H7 (cell line): ENCODE data around the gene RUBCNL. TPM values are rescaled to one million over a fixed set of nuclear protein-coding genes. Genes with fewer than 3 reads are reported as not detected.

Experiments
- DNase-seq: peaks from one replicate; pipeline ENCODE4 v3.0.0; 2012
- H3K27me3 ChIP-seq: 2 replicates; pipeline ENCODE4 v1.6.0; 2011; ENCODE audit warnings: mild to moderate bottlenecking, low read length; ENCODE audit not compliant: control insufficient read depth, insufficient read depth
- H3K36me3 ChIP-seq: replicated peaks from 2 replicates; pipeline ENCODE4 v1.5.1; 2011; ENCODE audit warnings: low read length; ENCODE audit not compliant: control insufficient read depth, insufficient read depth
- H3K4me3 ChIP-seq: 2 replicates; pipeline ENCODE4 v1.5.1; 2011; ENCODE audit warnings: low read depth, mild to moderate bottlenecking, control low read depth, low read length, moderate library complexity; ENCODE audit not compliant: insufficient read depth
- total RNA-seq: library from RNA; depleted of rRNA; stranded (reverse); fragments of >200 nt; shearing (Covaris generic); gene quantifications from 2 replicates; pipeline ENCODE4 v1.2.3, GENCODE V29; 2014

RUBCNL gene
- total RNA-seq, 1 experiment from 2014 or later = 3.2 TPM

- no peak for DNase-seq
- no peaks in the 10 kb centered on the region for H3K27me3 ChIP-seq
- H3K4me3 ChIP-seq = no peak overlapping the region
- H3K36me3 ChIP-seq = no peaks in the 10 kb centered on the region
Observed at GRCh38 chr13:46359714-46360113, 27.3 kb downstream of the RUBCNL start.

DNA sequence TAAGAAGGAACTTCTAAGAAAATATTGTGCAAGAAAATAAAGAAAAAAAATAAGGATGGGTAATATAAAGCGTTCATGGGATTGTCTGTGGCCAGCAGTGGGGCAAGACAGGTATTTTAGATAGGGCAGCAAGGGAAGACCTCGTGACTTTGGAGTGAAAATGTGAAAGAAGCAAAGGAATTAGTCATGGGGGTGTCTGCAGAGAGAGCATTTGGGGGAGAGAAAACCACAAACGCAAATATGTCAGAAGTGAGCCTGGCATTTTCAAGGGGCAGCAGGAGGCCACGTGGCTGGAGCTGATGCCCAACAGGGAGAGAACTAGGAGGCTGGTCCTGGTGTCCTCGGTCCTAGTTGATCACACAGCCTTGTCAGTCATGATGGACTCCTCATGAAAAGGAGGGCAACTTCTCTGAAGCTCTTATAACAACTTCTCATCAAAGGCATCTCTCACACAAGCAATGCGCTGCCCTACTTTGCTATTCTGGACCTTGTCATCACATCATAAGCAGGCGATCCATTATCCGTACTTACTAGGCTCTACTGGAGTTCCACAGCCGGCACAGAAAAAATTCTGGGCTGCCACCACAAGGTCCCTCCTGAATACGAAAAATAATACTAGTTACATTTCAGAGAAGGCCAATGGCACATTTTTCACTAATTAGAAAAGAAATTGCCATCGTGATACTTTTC is 31.0 kb downstream of the RUBCNL start:
- no peak overlapping the region for H3K4me3 ChIP-seq
- H3K27me3 ChIP-seq = no peaks in the 10 kb centered on the region
- H3K36me3 ChIP-seq = no peaks in the 10 kb centered on the region
- no peak for DNase-seq

- DNase-seq = no peak
- no peaks in the 10 kb centered on the region for H3K27me3 ChIP-seq
- no peaks in the 10 kb centered on the region for H3K36me3 ChIP-seq
Observed at GRCh38 chr13:46355088-46355468, 32.0 kb downstream of the RUBCNL start.

GRCh38 chr13:46354156-46355087 is 32.6 kb downstream of the RUBCNL start:
- H3K4me3 ChIP-seq = no peak overlapping the region
- no peaks in the 10 kb centered on the region for H3K36me3 ChIP-seq
- H3K27me3 ChIP-seq = no peaks in the 10 kb centered on the region
- no peak for DNase-seq

More at GRCh38 chr13:46355088-46355468, 32.0 kb downstream of the RUBCNL start:
- H3K4me3 ChIP-seq = no peak overlapping the region

GRCh38 chr13:46352805-46353204 is 34.2 kb downstream of the RUBCNL start:
- no peaks in the 10 kb centered on the region for H3K27me3 ChIP-seq
- DNase-seq = no peak
- no peaks in the 10 kb centered on the region for H3K36me3 ChIP-seq

GRCh38 chr13:46350003-46350402 is 37.0 kb downstream of the RUBCNL start:
- H3K36me3 ChIP-seq = no peaks in the 10 kb centered on the region
- no peak overlapping the region for H3K4me3 ChIP-seq
- no peak for DNase-seq
- H3K27me3 ChIP-seq = no peaks in the 10 kb centered on the region

More at GRCh38 chr13:46352805-46353204, 34.2 kb downstream of the RUBCNL start:
- no peak overlapping the region for H3K4me3 ChIP-seq

- H3K36me3 ChIP-seq = no peaks in the 10 kb centered on the region
- DNase-seq = no peak
- H3K27me3 ChIP-seq = no peaks in the 10 kb centered on the region
- H3K4me3 ChIP-seq = no peak overlapping the region
Observed at GRCh38 chr13:46348961-46349360, 38.1 kb downstream of the RUBCNL start.

- H3K27me3 ChIP-seq = no peaks in the 10 kb centered on the region
- no peaks in the 10 kb centered on the region for H3K36me3 ChIP-seq
- DNase-seq = no peak
- no peak overlapping the region for H3K4me3 ChIP-seq
Observed at GRCh38 chr13:46347277-46347676, 39.8 kb downstream of the RUBCNL start.

GRCh38 chr13:46345866-46346265 is 41.2 kb downstream of the RUBCNL start:
- DNase-seq = no peak
- Histone ChIP-seq H3K36me3 (no peaks in the 10 kb centered on the region), H3K4me3 (no peak overlapping the region), H3K27me3 (no peaks in the 10 kb centered on the region)

- Histone ChIP-seq H3K36me3 (no peaks in the 10 kb centered on the region), H3K4me3 (no peak overlapping the region), H3K27me3 (no peaks in the 10 kb centered on the region)
- DNase-seq = no peak
Observed at GRCh38 chr13:46345398-46345797, 41.7 kb downstream of the RUBCNL start.

- Histone ChIP-seq H3K27me3 (no peaks in the 10 kb centered on the region), H3K36me3 (no peaks in the 10 kb centered on the region), H3K4me3 (no peak overlapping the region)
- no peak for DNase-seq
Observed at GRCh38 chr13:46343279-46343994, 43.6 kb downstream of the RUBCNL start.

DNA sequence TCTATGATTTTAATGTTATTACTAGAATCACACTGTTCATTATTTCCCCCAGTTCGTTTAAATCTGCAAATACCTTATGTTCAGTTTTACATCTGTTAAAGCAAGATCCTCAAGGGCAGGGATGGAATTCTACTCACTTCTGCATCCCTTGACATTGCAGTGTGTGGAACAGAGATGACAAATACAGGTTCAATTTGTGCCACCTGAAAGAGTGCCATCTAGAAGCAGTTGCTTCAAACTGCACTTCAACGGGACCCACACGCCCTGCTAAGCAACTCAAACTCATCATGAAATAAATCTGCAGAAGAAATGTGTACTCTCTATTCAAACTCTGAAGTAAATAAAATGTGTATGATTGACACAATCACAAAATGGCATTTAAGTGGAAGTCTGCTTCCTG is 44.5 kb downstream of the RUBCNL start:
- Histone ChIP-seq H3K36me3 (no peaks in the 10 kb centered on the region), H3K27me3 (no peaks in the 10 kb centered on the region), H3K4me3 (no peak overlapping the region)
- DNase-seq = no peak

GRCh38 chr13:46341112-46341711 is 45.8 kb downstream of the RUBCNL start:
- Histone ChIP-seq H3K4me3 (no peak overlapping the region), H3K27me3 (no peaks in the 10 kb centered on the region), H3K36me3 (no peaks in the 10 kb centered on the region)
- no peak for DNase-seq

GRCh38 chr13:46340631-46341111 is 46.4 kb downstream of the RUBCNL start:
- Histone ChIP-seq H3K4me3 (no peak overlapping the region), H3K27me3 (no peaks in the 10 kb centered on the region), H3K36me3 (no peaks in the 10 kb centered on the region)
- DNase-seq = no peak
